ENCODE data around the gene ENPP1.

DNA sequence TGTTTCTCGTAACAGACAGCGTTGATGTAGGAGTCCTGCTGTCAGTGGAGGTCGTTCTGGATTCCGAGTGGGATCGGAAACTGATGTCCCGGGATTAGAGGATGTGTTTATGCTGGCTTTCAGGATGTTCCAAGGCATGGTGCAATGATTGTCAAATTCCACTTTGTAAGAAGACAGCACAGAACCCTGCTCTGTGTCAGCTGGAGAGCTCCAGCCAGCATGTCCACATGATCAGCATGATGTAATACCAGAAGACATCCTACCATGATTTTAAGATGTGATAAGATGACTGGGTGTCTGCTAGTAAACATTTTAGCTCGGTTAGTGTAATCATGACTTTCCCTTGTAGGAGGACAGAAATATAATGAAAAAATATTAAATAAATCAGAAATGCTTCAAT lies 20.3 kb downstream of the ENPP1 start:
- TF ChIP-seq, protein P1, sequence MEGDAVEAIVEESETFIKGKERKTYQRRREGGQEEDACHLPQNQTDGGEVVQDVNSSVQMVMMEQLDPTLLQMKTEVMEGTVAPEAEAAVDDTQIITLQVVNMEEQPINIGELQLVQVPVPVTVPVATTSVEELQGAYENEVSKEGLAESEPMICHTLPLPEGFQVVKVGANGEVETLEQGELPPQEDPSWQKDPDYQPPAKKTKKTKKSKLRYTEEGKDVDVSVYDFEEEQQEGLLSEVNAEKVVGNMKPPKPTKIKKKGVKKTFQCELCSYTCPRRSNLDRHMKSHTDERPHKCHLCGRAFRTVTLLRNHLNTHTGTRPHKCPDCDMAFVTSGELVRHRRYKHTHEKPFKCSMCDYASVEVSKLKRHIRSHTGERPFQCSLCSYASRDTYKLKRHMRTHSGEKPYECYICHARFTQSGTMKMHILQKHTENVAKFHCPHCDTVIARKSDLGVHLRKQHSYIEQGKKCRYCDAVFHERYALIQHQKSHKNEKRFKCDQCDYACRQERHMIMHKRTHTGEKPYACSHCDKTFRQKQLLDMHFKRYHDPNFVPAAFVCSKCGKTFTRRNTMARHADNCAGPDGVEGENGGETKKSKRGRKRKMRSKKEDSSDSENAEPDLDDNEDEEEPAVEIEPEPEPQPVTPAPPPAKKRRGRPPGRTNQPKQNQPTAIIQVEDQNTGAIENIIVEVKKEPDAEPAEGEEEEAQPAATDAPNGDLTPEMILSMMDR (IDR thresholded peaks at IDR 0.05) = no peak
- TF ChIP-seq POLR2A (IDR thresholded peaks at IDR 0.05) = no peak
